ENCODE data around the gene CHCHD3. TPM values are rescaled to one million over a fixed set of nuclear protein-coding genes. Genes with fewer than 3 reads are reported as not detected.

CHCHD3 gene
- total and polyA plus RNA-seq, 4 donors: 29.1 to 50.3 (median 36.0) TPM

DNA sequence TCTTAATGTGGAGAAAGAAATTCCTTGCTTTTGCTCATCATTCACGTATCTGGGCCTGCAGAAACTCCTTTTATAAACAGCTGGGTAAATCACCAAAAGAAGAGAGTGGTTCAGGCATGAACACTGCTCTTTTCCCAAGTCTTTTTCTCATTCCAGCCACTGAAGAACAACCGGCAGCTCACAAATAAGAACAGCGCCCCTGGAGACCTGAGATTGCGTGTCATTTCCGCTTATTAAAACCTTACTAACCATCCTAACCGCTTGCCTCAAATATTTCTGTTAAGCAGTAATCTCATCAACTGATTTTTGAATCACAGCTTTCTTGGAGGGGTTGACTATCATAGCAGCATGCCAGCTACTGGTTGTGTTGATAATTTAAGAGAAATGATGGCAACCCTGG, 292.6 kb downstream of the CHCHD3 start:
- Histone ChIP-seq H3K4me3 (ENCODE audit: low read length in 2 of 2) (no peak overlapping the region), H3K27me3 (ENCODE audit: control insufficient read depth in 1 of 2, insufficient read depth in 2 of 2, low read length in 1 of 2) (no peaks in the 10 kb centered on the region), H3K4me1 (ENCODE audit: control insufficient read depth in 1 of 2, insufficient read depth in 2 of 2, low read length in 2 of 2) (no peaks in the 10 kb centered on the region), H3K27ac (ENCODE audit: low read depth in 1 of 2, low read length in 2 of 2) (no peak overlapping the region), H3K36me3 (ENCODE audit: control insufficient read depth in 1 of 2, insufficient read depth in 2 of 2, low read length in 1 of 2) (peaks cover 3 to 9% of the 10 kb centered on the region in 2 donors), H3K9me3 (ENCODE audit: control insufficient read depth, low read length) (no peaks in the 10 kb centered on the region)
- 91 to 94% methylated on average over 6 of the region's 6 CpGs for WGBS, 2 donors
- intact Hi-C loops (cut with DNase I): no loop called here
- DNase-seq (no peak), ATAC-seq (ENCODE audit: low FRiP score) (no peak)

DNA sequence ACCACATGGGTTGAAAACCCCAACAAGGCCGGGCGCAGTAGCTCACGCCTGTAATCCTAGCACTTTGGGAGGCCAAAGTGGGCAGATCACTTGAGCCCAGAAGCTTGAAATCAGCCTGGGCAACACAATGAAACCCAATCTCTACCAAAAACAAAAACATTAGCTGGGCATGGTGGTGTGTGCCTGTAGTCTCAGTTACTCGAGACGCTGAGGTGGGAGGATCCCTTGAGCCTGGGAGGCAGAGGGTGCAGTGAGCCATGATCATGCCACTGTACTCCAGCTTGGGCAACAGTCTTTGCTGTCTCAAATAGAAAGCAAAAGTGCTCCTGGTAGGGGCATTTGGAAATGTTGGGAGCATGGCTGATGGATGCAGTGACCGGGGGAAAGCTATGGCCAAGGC, 296.0 kb downstream of the CHCHD3 start:
- ATAC-seq (ENCODE audit: low FRiP score) (no peak), DNase-seq (no peak)
- H3K27ac ChIP-seq (ENCODE audit: low read depth in 1 of 2, low read length in 2 of 2): no peak overlapping the region
- intact Hi-C loops (cut with DNase I): no loop called here
- H3K9me3 ChIP-seq (ENCODE audit: control insufficient read depth, low read length): no peaks in the 10 kb centered on the region
- WGBS, 2 donors: 93 to 97% methylated on average over 6 of the region's 6 CpGs
- peaks cover 3 to 6% of the 10 kb centered on the region in 2 donors for H3K36me3 ChIP-seq (ENCODE audit: control insufficient read depth in 1 of 2, insufficient read depth in 2 of 2, low read length in 1 of 2)
- H3K4me1 ChIP-seq (ENCODE audit: control insufficient read depth in 1 of 2, insufficient read depth in 2 of 2, low read length in 2 of 2): no peaks in the 10 kb centered on the region
- no peaks in the 10 kb centered on the region for H3K27me3 ChIP-seq (ENCODE audit: control insufficient read depth in 1 of 2, insufficient read depth in 2 of 2, low read length in 1 of 2)
- H3K4me3 ChIP-seq (ENCODE audit: low read length in 2 of 2): no peak overlapping the region

DNA sequence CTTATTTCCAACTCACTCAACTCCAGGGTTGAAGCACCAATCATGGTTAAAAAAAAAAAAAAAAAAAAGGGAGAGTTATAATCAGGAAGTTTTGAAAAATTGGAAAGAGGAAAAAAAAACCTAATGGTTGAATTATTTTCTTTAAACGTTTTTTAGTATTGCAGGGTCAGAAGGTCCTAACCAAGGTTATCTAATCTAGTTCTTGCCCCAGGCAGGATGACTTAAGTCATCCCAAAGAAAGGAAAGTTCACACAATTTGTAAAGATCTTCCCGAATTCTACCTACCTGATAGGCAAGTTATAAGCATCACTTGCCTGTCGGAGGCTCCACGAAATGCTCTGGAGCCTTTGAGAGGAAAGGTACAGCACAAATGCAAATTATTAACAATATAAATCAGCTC, 297.5 kb downstream of the CHCHD3 start:
- WGBS, 2 donors: 82 to 86% methylated on average over 4 of the region's 4 CpGs
- Histone ChIP-seq H3K4me3 (ENCODE audit: low read length in 2 of 2) (no peak overlapping the region), H3K36me3 (ENCODE audit: control insufficient read depth in 1 of 2, insufficient read depth in 2 of 2, low read length in 1 of 2) (peaks cover 3 to 6% of the 10 kb centered on the region in 2 donors), H3K27ac (ENCODE audit: low read depth in 1 of 2, low read length in 2 of 2) (no peak overlapping the region), H3K27me3 (ENCODE audit: control insufficient read depth in 1 of 2, insufficient read depth in 2 of 2, low read length in 1 of 2) (no peaks in the 10 kb centered on the region), H3K4me1 (ENCODE audit: control insufficient read depth in 1 of 2, insufficient read depth in 2 of 2, low read length in 2 of 2) (no peaks in the 10 kb centered on the region), H3K9me3 (ENCODE audit: control insufficient read depth, low read length) (no peaks in the 10 kb centered on the region)
- ATAC-seq (ENCODE audit: low FRiP score) (no peak), DNase-seq (no peak)
- intact Hi-C loops (cut with DNase I): no loop called here

DNA sequence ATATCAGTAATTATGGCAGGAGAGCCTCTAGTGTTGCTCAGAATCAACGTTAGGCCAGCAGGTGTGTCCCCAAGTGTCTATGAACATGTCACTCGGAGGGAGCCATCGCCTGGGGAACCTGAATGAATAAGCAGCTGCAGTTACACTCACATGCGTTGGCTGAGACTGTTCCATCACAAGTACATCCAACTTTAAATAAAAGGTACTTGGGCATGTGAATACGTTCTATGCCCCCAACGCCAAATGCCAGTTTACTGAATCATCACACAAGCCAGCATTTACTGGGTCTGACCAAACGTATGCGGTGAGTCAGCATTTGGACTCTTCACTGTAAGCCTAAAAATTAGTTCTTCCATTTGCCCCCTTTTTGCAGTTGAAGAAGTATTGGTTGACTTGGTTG, 298.1 kb downstream of the CHCHD3 start:
- ATAC-seq (ENCODE audit: low FRiP score) (no peak), DNase-seq (no peak)
- Histone ChIP-seq H3K9me3 (ENCODE audit: control insufficient read depth, low read length) (peaks cover under 1% of the 10 kb centered on the region), H3K27ac (ENCODE audit: low read depth in 1 of 2, low read length in 2 of 2) (no peak overlapping the region), H3K27me3 (ENCODE audit: control insufficient read depth in 1 of 2, insufficient read depth in 2 of 2, low read length in 1 of 2) (no peaks in the 10 kb centered on the region), H3K36me3 (ENCODE audit: control insufficient read depth in 1 of 2, insufficient read depth in 2 of 2, low read length in 1 of 2) (peaks cover 2 to 6% of the 10 kb centered on the region in 2 donors), H3K4me3 (ENCODE audit: low read length in 2 of 2) (no peak overlapping the region), H3K4me1 (ENCODE audit: control insufficient read depth in 1 of 2, insufficient read depth in 2 of 2, low read length in 2 of 2) (no peaks in the 10 kb centered on the region)
- WGBS, 2 donors: 84 to 86% methylated on average over 8 of the region's 8 CpGs
- intact Hi-C loops (cut with DNase I): no loop called here

DNA sequence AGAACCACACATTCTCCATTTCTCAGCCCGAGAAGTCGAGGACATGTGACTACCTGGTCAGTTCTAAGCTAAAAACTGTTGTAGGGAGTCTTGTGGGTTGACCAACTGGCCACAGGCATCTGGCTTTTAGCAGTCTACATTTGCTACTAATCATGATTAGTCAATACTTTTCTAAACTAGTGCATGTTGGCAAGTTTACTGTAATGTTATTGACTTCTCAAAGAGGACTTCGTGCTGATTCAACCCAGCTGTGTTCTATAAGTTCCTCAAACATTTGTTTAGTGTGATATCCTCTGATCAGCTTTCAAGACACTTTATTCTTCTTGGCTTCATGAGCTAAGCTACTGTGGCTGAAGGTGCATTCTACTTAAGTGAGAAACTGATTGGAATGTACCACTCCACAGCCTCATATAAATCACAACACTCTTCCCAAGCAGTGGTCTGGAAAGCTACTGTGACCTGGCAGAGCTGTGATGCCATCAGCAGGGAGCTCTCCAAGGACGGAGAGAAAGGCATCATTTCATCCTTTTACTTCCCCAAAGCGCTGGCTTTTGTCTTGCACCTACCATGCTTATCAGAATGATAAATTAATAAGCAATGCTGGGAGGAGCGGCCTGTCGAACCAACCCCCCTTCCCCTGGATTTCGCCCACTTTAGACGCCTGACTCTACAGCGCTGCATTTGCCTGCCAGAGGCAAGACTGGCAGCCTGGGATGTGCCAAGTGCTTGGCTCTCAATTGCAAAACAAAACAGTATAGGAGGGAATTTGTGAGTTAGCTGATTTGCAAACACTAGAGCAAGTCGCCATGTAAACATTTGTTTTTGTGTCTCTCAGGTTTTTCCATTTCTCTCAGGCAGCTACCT, 298.9 kb downstream of the CHCHD3 start:
- DNase-seq (no peak), ATAC-seq (ENCODE audit: low FRiP score) (no peak)
- intact Hi-C loops (cut with DNase I): no loop called here
- Histone ChIP-seq H3K36me3 (ENCODE audit: control insufficient read depth in 1 of 2, insufficient read depth in 2 of 2, low read length in 1 of 2) (peaks cover 1 to 6% of the 10 kb centered on the region in 2 donors), H3K27me3 (ENCODE audit: control insufficient read depth in 1 of 2, insufficient read depth in 2 of 2, low read length in 1 of 2) (no peaks in the 10 kb centered on the region), H3K4me1 (ENCODE audit: control insufficient read depth in 1 of 2, insufficient read depth in 2 of 2, low read length in 2 of 2) (no peaks in the 10 kb centered on the region), H3K9me3 (ENCODE audit: control insufficient read depth, low read length) (peaks cover 1% of the 10 kb centered on the region), H3K27ac (ENCODE audit: low read depth in 1 of 2, low read length in 2 of 2) (no peak overlapping the region), H3K4me3 (ENCODE audit: low read length in 2 of 2) (no peak overlapping the region)
- 93% methylated on average over 11 of the region's 11 CpGs for WGBS, 2 donors

DNA sequence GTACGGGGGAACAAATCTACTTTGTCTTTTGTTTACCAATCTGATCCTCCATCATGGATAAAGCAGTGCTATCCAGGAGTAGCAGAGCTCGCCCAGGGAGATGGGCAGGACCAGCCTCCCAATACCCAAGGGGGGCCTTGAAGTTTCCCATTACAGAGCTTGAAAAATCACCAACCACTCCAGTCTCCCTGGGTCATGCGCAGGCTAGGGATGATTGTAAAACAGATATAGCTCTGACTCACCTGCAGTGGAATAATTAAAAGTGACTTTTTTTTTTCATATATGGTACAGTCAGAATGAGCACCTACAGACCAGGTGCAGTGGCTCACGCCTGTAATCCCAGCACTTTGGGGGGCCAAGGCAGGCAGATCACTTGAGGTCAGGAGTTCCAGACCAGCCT, 301.1 kb downstream of the CHCHD3 start:
- Histone ChIP-seq H3K27ac (ENCODE audit: low read depth in 1 of 2, low read length in 2 of 2) (no peak overlapping the region), H3K27me3 (ENCODE audit: control insufficient read depth in 1 of 2, insufficient read depth in 2 of 2, low read length in 1 of 2) (no peaks in the 10 kb centered on the region), H3K36me3 (ENCODE audit: control insufficient read depth in 1 of 2, insufficient read depth in 2 of 2, low read length in 1 of 2) (peaks cover 0 to 6% of the 10 kb centered on the region in 2 donors), H3K9me3 (ENCODE audit: control insufficient read depth, low read length) (peaks cover 4% of the 10 kb centered on the region), H3K4me3 (ENCODE audit: low read length in 2 of 2) (no peak overlapping the region), H3K4me1 (ENCODE audit: control insufficient read depth in 1 of 2, insufficient read depth in 2 of 2, low read length in 2 of 2) (no peaks in the 10 kb centered on the region)
- intact Hi-C loops (cut with DNase I): no loop called here
- DNase-seq (no peak), ATAC-seq (ENCODE audit: low FRiP score) (no peak)
- WGBS, 2 donors: 97 to 98% methylated on average over 4 of the region's 4 CpGs

DNA sequence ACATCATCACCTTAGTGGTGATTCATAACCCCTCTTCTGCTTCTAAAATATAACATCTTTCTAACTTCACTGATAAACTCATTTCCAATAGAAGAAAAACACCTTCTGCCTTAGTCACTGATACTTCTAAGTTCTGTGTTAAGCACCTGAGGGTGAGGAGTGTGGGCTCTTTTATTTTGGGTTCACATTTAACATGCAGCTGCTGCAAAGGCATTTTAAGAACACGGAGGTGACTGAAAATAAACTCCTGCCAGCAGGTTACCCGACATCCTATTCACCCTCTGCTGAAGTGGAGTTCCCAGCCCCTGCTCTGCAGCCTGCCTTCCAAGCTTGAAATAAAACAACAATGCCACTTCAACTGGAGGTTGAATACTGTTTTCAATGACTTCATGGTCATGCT, 302.7 kb downstream of the CHCHD3 start:
- H3K4me3 ChIP-seq (ENCODE audit: low read length in 2 of 2): no peak overlapping the region
- no peak for DNase-seq
- no peak overlapping the region for H3K27ac ChIP-seq (ENCODE audit: low read depth in 1 of 2, low read length in 2 of 2)
- no peak for ATAC-seq (ENCODE audit: low FRiP score)
- H3K27me3 ChIP-seq (ENCODE audit: control insufficient read depth in 1 of 2, insufficient read depth in 2 of 2, low read length in 1 of 2): no peaks in the 10 kb centered on the region
- H3K4me1 ChIP-seq (ENCODE audit: control insufficient read depth in 1 of 2, insufficient read depth in 2 of 2, low read length in 2 of 2): no peaks in the 10 kb centered on the region
- H3K36me3 ChIP-seq (ENCODE audit: control insufficient read depth in 1 of 2, insufficient read depth in 2 of 2, low read length in 1 of 2): peaks cover 0 to 6% of the 10 kb centered on the region in 2 donors
- 25 to 36% methylated on average over 2 of the region's 2 CpGs for WGBS, 2 donors
- intact Hi-C loops (cut with DNase I): no loop called here
- H3K9me3 ChIP-seq (ENCODE audit: control insufficient read depth, low read length): peaks cover 4% of the 10 kb centered on the region

DNA sequence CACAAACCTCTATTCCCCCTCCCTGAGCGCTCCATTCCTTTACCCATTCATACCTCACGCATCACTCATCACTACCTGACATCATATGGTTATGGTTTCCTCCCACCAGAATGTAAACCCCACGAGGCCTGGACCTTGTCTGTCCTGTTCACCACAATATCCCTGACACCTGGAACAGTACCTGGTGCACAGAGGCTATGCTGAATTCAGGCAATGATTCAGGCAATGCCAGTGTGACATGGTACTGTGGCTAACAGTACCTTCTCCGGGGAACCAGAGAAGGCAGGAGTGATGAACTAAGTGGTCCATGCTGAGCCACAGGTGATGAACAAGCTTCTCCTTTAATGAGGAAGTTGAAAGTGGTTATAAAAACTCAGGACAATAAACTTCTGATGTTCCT, 303.1 kb downstream of the CHCHD3 start:
- Histone ChIP-seq H3K9me3 (ENCODE audit: control insufficient read depth, low read length) (peaks cover 4% of the 10 kb centered on the region), H3K27ac (ENCODE audit: low read depth in 1 of 2, low read length in 2 of 2) (no peak overlapping the region), H3K4me3 (ENCODE audit: low read length in 2 of 2) (no peak overlapping the region), H3K4me1 (ENCODE audit: control insufficient read depth in 1 of 2, insufficient read depth in 2 of 2, low read length in 2 of 2) (no peaks in the 10 kb centered on the region), H3K27me3 (ENCODE audit: control insufficient read depth in 1 of 2, insufficient read depth in 2 of 2, low read length in 1 of 2) (no peaks in the 10 kb centered on the region), H3K36me3 (ENCODE audit: control insufficient read depth in 1 of 2, insufficient read depth in 2 of 2, low read length in 1 of 2) (peaks cover 0 to 4% of the 10 kb centered on the region in 2 donors)
- whole genome bisulfite sequencing, 2 donors: 80 to 81% methylated on average over 4 of the region's 4 CpGs
- DNase-seq (no peak), ATAC-seq (ENCODE audit: low FRiP score) (no peak)
- intact Hi-C loops (cut with DNase I): no loop called here

DNA sequence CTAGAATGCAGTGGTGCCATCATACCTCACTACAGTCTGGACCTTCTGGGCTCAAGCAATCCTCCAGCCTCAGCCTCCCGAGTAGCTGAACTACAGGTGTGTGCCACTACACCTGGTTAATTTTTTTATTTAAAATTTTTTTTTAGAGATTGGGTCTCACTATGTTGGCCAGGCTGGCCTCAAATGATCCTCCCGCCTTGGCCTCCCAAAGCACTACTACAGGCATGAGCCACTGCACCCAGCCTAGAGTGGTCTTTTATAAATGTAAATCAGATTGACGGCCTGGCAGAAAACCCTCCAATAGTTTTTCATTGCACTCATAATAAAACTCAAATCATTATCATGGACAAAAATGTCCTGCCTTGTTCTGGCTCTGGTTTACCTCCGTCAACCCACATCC, 303.9 kb downstream of the CHCHD3 start:
- intact Hi-C loops (cut with DNase I): no loop called here
- ATAC-seq (ENCODE audit: low FRiP score) (no peak), DNase-seq (no peak)
- H3K4me3 ChIP-seq (ENCODE audit: low read length in 2 of 2): no peak overlapping the region
- H3K4me1 ChIP-seq (ENCODE audit: control insufficient read depth in 1 of 2, insufficient read depth in 2 of 2, low read length in 2 of 2): no peaks in the 10 kb centered on the region
- no peaks in the 10 kb centered on the region for H3K36me3 ChIP-seq (ENCODE audit: control insufficient read depth in 1 of 2, insufficient read depth in 2 of 2, low read length in 1 of 2)
- 94 to 96% methylated on average over 4 of the region's 4 CpGs for WGBS, 2 donors
- no peaks in the 10 kb centered on the region for H3K27me3 ChIP-seq (ENCODE audit: control insufficient read depth in 1 of 2, insufficient read depth in 2 of 2, low read length in 1 of 2)
- no peak overlapping the region for H3K27ac ChIP-seq (ENCODE audit: low read depth in 1 of 2, low read length in 2 of 2)
- peaks cover 4% of the 10 kb centered on the region for H3K9me3 ChIP-seq (ENCODE audit: control insufficient read depth, low read length)

Measured in aorta (tissue), 5 donors.